NCI-H82 treated with DMSO at 0.1 percent for 48 hours (cell line): ENCODE results near the gene IL2RA.

Experiments
- DNase-seq: peaks from one replicate; lab custom pipeline; 2025; ENCODE audit not compliant: unreplicated experiment; lab: John Stamatoyannopoulos, UW

The IL2RA gene

DNA sequence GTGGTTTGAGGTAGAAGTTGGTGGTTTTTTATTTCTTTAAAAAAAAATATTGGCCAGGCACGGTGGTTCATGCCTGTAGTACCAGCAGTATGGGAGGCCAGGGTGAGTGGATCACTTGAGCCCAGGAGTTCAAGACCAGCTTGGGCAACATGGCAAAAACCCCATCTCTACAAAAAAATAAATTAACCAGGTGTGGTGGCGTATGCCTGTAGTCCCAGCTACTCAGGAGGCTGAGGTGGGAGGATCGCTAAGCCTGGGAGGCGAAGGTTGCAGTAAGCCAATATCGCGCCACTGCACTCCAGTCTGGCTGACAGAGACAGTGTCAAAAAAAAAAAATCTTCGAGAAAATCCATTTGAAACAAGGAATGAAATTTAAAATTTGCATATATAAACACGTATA is 1.1 kb downstream of the IL2RA start:
- no peak for DNase-seq

DNA sequence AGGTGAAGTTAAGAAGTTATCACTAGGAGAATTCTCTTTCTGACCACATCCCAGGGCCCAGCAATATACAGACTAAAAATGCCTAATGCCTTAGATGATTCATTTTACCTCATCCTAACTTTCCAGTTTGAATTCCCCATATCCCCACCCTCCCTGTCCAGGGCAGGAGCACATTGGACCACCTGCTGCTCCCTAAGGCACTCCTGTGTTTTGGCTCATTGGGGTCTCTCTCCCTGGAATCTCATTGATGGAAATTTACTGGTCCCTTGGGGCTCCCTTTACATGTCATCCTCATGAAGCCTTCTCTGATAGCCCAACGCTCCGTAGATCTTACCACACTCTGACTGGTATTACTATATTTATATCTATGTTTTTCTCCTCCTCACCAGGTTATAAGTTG is 2.7 kb downstream of the IL2RA start:
- DNase-seq = no peak

GRCh38 chr10:6058682-6059475 is 3.3 kb downstream of the IL2RA start:
- no peak for DNase-seq

DNA sequence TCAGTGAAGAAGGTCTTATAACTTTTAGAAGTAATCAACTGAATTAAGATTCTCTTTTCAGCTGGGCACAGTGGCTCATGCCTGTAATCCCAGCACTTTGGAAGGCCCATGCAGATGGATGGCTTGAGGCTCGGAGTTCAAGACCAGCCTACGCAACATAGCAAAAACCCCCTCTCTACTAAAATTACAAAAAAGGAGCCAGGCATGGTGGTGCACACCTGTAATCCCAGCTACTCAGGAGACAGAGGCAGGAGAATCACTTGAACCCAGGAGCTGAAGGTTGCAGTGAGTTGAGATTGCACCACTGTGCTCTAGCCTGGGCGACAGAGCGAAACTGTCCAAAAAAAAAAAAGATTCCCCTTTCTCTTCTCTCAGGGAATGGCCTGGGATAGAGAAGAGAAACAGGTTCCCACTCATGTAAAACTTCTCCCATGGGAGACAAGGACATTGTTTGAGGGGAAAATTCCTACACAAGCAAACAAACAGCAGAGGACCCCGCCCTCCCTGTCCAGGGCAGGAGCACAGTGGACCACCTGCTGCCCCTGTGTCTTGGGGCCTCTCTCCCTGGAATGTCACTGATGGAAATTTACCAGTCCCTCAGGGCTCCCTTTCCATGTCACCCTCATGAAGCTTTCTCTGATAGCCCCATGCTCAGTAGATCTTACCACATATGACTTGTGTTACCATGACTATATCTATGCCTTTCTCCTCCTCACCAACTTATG is 5.6 kb downstream of the IL2RA start:
- no peak for DNase-seq

DNA sequence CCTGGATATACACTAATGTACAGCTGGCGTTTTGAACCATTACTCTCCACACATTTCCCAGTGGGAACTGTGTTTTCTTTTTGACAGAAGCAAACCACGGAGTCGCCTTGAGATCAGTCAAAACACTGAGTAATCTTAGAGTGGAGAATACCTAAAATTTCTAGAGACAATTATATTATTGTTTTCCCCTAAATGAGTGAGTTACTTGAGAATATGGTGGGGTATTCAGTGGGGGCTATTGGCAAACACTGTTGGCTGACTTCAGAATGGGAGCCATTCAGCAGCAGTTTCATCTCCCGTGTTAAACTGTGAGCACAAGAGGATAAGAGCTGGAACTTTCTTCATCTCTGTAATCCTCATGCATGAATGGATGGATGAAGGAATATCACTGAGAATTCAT is 6.2 kb downstream of the IL2RA start:
- no peak for DNase-seq

- no peak for DNase-seq
Observed at GRCh38 chr10:6054884-6055283, 7.3 kb downstream of the IL2RA start.

DNA sequence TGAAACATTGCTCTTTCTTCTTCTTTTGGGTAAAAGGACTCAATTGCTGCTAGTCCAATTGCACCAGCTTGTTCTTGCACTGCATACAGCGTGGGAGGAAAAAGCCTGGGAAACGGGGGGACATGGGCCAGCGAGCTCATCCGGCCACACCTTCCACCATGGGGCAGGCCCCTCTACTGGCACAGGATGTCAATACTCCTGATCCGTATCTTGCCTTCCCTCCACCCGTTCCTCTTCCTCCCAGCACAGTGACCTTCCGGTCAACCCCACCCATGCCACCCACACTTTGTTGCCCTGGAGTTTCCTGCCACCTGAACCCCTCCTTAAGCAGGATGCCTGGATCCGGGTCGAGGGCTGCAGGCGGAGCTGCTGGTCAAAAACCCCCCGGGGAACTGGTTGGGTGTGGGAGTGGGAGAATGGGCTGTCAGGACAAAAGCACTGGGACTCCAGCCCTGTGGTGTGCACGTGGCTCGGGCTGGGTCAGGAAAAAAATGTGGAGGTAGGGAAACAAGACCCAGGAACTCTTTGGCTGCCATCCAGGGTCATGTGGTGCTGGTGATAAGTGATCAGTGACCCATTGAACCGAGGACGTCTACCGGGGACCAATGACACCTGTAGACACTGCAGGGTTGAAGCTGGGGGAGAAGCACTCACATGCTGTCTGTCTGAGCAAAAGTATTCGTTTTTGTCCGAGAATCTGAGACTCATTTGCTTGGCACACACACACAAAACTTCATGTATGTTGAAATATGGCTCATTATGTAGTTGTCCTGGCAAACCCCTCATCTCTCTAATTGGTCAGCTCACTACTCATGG is 8.1 kb downstream of the IL2RA start:
- no peak for DNase-seq

DNA sequence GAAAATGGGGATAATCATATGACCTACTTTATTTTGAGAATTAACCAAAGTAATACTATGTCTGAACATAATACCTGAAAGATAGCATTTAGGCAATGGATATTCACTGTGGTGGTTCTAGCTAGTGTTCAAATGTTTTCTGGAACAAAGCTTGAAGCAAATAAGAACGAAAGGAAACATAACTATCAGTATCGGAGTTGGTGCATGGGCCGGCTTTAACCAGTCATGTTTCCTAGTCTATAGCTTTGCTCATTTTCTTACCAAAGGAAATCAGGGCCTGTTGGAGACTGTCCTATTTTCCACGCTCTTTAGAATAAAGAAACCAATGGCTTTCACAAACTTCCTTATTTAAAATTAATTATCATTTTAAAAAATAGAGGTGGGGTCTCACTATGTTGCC is 8.9 kb downstream of the IL2RA start:
- DNase-seq = no peak

DNA sequence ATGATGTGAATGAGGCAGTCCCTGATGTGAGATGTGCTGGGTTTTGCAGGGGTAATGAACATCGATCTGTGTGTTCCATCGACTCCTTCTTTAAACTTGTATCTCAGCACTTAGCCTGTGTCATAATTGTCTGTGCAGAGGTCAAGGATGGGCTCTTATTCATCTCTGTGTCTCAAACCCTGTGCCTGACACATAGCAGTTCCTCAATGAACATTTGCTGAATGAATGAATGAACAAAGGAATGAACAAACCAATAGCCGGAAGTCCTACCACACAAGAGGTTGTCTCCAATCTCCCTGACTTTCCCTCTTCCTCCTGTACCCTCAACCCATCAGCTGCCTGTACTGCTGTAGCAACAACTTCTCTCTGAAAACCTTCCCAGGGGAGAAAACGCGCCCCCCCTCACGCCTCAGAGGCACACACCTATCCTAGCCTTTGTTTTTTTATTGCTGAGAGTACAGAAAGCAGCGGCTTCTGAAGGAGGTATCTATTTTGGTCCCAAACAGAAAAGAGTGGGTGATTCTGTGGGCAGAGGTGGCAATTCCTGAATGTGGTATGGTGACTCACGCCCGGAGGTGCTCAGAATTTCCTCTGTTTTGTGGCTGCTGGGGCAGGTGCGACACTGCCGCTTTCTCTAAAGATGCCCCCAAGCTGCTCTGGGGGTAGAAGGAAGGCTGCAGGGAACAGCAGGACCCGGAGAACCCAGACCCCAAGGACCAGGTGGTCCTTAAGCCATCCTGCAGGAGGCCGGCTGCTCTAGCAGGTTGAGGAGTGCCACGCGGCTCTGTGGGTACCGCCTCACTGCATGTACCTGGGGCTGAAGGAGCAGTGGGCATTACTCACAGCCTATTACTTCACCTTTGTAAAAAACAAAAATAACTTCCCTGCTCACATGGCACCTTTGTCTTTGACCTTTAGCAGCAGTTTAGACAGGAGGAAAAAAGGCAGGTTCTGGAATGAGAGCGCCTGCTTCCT is 9.6 kb downstream of the IL2RA start:
- DNase-seq = no peak

DNA sequence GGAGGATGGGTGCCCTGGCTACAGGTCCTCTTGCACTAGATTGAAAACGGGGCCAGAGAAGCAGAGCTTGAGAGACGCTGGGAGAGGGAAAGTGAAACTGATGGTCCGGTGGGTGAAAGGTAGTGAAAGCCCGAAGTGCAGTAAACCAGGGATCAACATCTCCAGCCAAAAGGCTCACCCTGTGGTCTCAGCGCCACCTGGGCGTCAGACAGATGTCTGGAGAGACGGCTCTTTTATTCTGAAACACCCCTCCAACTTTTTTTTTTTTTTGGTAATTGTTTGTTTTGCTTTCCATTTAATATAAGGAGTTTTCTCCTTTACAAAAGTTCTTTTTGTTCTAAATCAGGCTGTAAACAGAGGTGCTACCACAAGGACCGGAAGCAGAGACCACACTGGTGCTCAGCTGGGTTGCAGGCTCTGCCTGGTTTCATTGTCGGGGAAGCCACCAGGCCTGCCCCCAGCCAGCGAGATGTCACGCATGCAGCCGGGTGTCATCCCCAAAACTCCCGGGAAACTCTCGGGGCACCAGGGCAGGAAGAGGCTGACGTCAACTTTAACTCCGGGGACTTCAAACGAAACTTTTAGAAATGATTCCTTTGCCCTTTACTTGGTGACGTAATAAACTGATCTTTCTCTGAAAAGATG is 11.2 kb downstream of the IL2RA start:
- no peak for DNase-seq

DNA sequence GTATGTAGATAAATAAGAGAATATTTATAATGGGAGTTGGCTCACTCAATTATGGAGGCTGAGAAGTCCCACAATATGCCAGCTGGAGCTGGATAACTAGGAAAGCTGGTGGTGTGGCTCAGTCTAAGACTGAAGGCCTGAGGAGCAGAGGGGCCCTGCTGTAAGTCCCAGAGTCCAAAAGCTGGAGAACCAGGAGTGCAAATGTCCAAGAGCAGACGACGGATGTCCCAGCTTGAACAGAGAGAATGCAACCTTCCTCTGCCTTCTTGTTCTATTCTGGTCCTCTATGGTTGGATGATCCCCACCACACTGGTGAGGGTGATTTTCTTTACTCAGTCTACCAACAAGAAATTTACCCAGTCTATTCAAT is 13.2 kb downstream of the IL2RA start:
- no peak for DNase-seq

- no peak for DNase-seq
Observed at GRCh38 chr10:6048281-6049030, 13.7 kb downstream of the IL2RA start.

DNA sequence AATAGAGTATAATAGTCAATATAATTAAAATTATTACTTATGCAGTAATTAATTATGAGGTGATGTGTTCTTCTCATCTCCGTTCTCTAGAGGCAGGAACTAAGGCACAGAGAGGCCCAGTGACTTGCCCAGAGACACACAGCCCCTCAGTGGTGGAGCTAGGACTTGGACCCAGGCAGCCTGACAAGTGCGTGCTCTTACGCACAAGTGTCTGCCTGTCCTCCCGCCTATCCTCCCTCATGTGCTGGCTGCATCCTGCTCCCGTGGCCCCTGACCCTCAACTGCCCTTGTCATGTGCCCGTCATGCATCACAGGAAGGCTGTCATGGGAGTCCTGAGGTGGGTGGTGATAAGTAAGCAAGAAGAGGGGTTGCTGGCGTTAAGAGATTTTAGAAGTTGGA is 14.3 kb downstream of the IL2RA start:
- no peak for DNase-seq

GRCh38 chr10:6046773-6047611 is 15.2 kb downstream of the IL2RA start:
- no peak for DNase-seq

GRCh38 chr10:6045878-6046772 is 16.0 kb downstream of the IL2RA start:
- DNase-seq = no peak

DNA sequence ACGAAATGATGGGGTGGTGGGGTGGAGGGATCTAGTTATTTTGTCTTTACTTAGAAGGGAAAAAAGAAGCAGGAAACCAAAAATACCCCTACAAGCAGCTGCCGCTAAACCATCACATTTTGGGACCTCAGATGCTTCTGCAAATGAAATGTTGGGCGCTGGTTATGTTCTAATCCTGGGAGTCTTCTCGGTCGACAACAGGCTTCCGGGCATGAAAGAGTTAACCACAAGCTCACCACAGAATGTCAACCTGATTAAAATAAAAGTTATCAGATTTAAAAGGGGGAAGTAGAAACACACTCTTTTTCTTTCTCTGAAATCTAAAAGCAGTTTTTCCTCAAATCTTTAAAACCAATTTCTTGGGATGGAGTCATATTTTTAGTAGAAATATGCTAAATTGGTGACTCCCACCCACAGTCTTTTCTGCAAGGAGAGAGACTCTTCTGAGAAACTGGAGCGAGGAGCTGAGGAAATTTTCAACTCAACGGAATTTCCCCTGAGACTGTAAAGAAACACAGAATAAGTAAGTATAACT is 16.8 kb downstream of the IL2RA start:
- no peak for DNase-seq

GRCh38 chr10:6044751-6045313 is 17.3 kb downstream of the IL2RA start:
- no peak for DNase-seq
